HCT116 (cell line): ENCODE results near the gene CCDC63. TPM values are rescaled to one million over a fixed set of nuclear protein-coding genes. Genes with fewer than 3 reads are reported as not detected.

Experiments
- ATAC-seq: fragments of 200-7000 bp; cut with Tn5 transposase; 2 replicates; pipeline ENCODE4 v1.9.1; 2020; ENCODE audit warnings: mild to moderate bottlenecking, moderate library complexity
- BruUV-seq: library from RNA; stranded (reverse); fragments of 400-500 nt; replicated peaks from 2 replicates; lab custom pipeline; 2021; lab: Mats Ljungman, UMichigan
- CTCF ChIA-PET: fragments of 300-600 bp; sonication (Branson Sonifier 250); formaldehyde crosslinking; loops from one replicate; lab custom pipeline; 2021; ENCODE audit warnings: antibody characterized with exemption; lab: Charles Lee
- POLR2A ChIA-PET: fragments of 300-600, 350-600 bp; sonication (Branson Sonifier 250); formaldehyde crosslinking; loops from one replicate; lab custom pipeline; 2021; ENCODE audit warnings: antibody characterized with exemption; lab: Charles Lee
- RAD21 ChIA-PET, 2 experiments: fragments of 300-600 bp; sonication (Branson Sonifier 250); formaldehyde crosslinking; loops; one replicate each; lab custom pipeline; 2023; ENCODE audit warnings: low total read pairs in 2 of 2; ENCODE audit not compliant: uncharacterized antibody in 2 of 2, unreplicated experiment in 2 of 2, low non-redundant PET in 1 of 2; lab: Charles Lee
- DNase-seq: peaks from one replicate; pipeline ENCODE4 v3.0.0-alpha.2; 2010; ENCODE audit warnings: low read depth, low spot score
- H2AFZ ChIP-seq: fragments of 200-600 bp; shearing (Covaris generic), sonication (generic); 2 replicates; pipeline ENCODE4 v1.6.1; 2017; ENCODE audit warnings: low read depth, mixed run types, mixed read lengths, antibody characterized with exemption, low read length; ENCODE audit not compliant: poor library complexity, severe bottlenecking
- H3K27ac ChIP-seq: 2 replicates; pipeline ENCODE4 v1.5.1; 2012; ENCODE audit warnings: low read depth, low read length
- H3K27me3 ChIP-seq: fragments of 200-600 bp; sonication (generic); 2 replicates; pipeline ENCODE4 v1.6.1; 2016; ENCODE audit warnings: mixed run types, low read length, mixed read lengths; ENCODE audit not compliant: insufficient read depth
- H3K36me3 ChIP-seq, 2 experiments: fragments of 200-500 bp in 1 of 2; fragments of 200-600 bp in 1 of 2; sonication (Bioruptor generic) in 1 of 2; sonication (generic) in 1 of 2; 2 replicates each; pipeline versions ENCODE4 v1.5.1 to v1.6.1; 2014 to 2016; ENCODE audit warnings: low read length in 2 of 2, inconsistent platforms in 1 of 2, mixed read lengths in 1 of 2, mixed run types in 1 of 2; ENCODE audit not compliant: insufficient read depth in 2 of 2, control insufficient read depth in 1 of 2
- H3K4me1 ChIP-seq, 2 experiments: fragments of 200-600 bp in 1 of 2; sonication (generic) in 1 of 2; 2 replicates each; pipeline versions ENCODE4 v1.5.1 to v1.6.1; 2012 to 2017; ENCODE audit warnings: low read length in 2 of 2, inconsistent platforms in 1 of 2, mild to moderate bottlenecking in 1 of 2, mixed read lengths in 1 of 2, mixed run types in 1 of 2, moderate library complexity in 1 of 2; ENCODE audit not compliant: insufficient read depth in 2 of 2, control insufficient read depth in 1 of 2
- H3K4me2 ChIP-seq: fragments of 200-600 bp; sonication (generic); 2 replicates; pipeline ENCODE4 v1.6.1; 2017; ENCODE audit warnings: mixed run types, low read length, mixed read lengths
- H3K4me3 ChIP-seq, 2 experiments: fragments of 200-600 bp in 1 of 2; sonication (generic) in 1 of 2; replicated peaks in 1 of 2; 2 replicates each; pipeline ENCODE4 v1.5.1; 2011 to 2016; ENCODE audit warnings: low read length in 2 of 2, control low read depth in 1 of 2, low read depth in 1 of 2, mild to moderate bottlenecking in 1 of 2, mixed read lengths in 1 of 2, mixed run types in 1 of 2
- H3K79me2 ChIP-seq: fragments of 200-600 bp; sonication (generic); 2 replicates; pipeline ENCODE4 v1.6.1; 2017; ENCODE audit warnings: mild to moderate bottlenecking, mixed run types, low read length, moderate library complexity, mixed read lengths; ENCODE audit not compliant: insufficient read depth
- H3K9ac ChIP-seq: fragments of 200-600 bp; sonication (generic); 2 replicates; pipeline ENCODE4 v1.6.1; 2016; ENCODE audit warnings: low read length, mixed read lengths
- H3K9me2 ChIP-seq: fragments of 200-600 bp; sonication (generic), shearing (Covaris generic); 2 replicates; pipeline ENCODE4 v1.6.1; 2017; ENCODE audit warnings: mixed run types, mild to moderate bottlenecking, moderate library complexity; ENCODE audit not compliant: insufficient read depth
- H3K9me3 ChIP-seq, 2 experiments: fragments of 200-500 bp in 1 of 2; fragments of 200-600 bp in 1 of 2; sonication (Bioruptor generic) in 1 of 2; sonication (generic) in 1 of 2; 2 replicates each; pipeline ENCODE4 v1.6.1; 2014 to 2017; ENCODE audit warnings: low read length in 2 of 2, mixed read lengths in 2 of 2, inconsistent platforms in 1 of 2, low read depth in 1 of 2, mild to moderate bottlenecking in 1 of 2, mixed run types in 1 of 2, moderate library complexity in 1 of 2; ENCODE audit not compliant: control insufficient read depth in 1 of 2, insufficient read depth in 1 of 2
- H4K20me1 ChIP-seq: fragments of 200-600 bp; sonication (generic), shearing (Covaris generic); 2 replicates; pipeline ENCODE4 v1.6.1; 2017; ENCODE audit warnings: mixed run types, mild to moderate bottlenecking, moderate library complexity; ENCODE audit not compliant: insufficient read depth
- ATF3 ChIP-seq: IDR thresholded peaks from 2 replicates; pipeline ENCODE4 v1.6.1; 2012
- CEBPB ChIP-seq: IDR thresholded peaks from 2 replicates; pipeline ENCODE4 v1.6.1; 2012; ENCODE audit warnings: low read depth
- CTCF ChIP-seq, 3 experiments: fragments of 200-600 bp in 1 of 3; sonication (generic) in 1 of 3; IDR thresholded peaks in 2 of 3; conservative IDR thresholded peaks in 1 of 3; 2 replicates each; pipeline ENCODE4 v1.5.1; 2012 to 2017; ENCODE audit warnings: low read depth in 2 of 3, low read length in 2 of 3, antibody characterized with exemption in 1 of 3, borderline replicate concordance in 1 of 3, control low read depth in 1 of 3, mild to moderate bottlenecking in 1 of 3, mixed read lengths in 1 of 3, mixed run types in 1 of 3, moderate library complexity in 1 of 3; ENCODE audit not compliant: insufficient read depth in 1 of 3
- EGR1 ChIP-seq: IDR thresholded peaks from 2 replicates; pipeline ENCODE4 v1.6.1; 2012; ENCODE audit warnings: low read depth
- ELF1 ChIP-seq: IDR thresholded peaks from 2 replicates; pipeline ENCODE4 v1.6.1; 2012; ENCODE audit warnings: low read depth, borderline replicate concordance
- EZH2 ChIP-seq: fragments of 200-600 bp; sonication (generic); IDR thresholded peaks from 2 replicates; pipeline ENCODE4 v1.6.1; 2017; ENCODE audit warnings: antibody characterized with exemption, mixed run types
- EZH2phosphoT487 ChIP-seq: fragments of 200-600 bp; IDR thresholded peaks from 2 replicates; pipeline ENCODE4 v1.6.1; 2018; ENCODE audit warnings: antibody characterized with exemption, borderline replicate concordance
- JUND ChIP-seq: IDR thresholded peaks from 2 replicates; pipeline ENCODE4 v1.6.1; 2012
- MAX ChIP-seq: IDR thresholded peaks from 2 replicates; pipeline ENCODE4 v1.6.1; 2012
- POLR2A ChIP-seq: IDR thresholded peaks from 2 replicates; pipeline ENCODE4 v1.7.0; 2011; ENCODE audit warnings: borderline replicate concordance; ENCODE audit not compliant: insufficient read depth, insufficient read length; ENCODE audit errors: extremely low read depth
- POLR2AphosphoS5 ChIP-seq: IDR thresholded peaks from 2 replicates; pipeline ENCODE4 v1.6.1; 2011; ENCODE audit warnings: mild to moderate bottlenecking, low read depth, low read length, moderate library complexity
- RAD21 ChIP-seq: IDR thresholded peaks from 2 replicates; pipeline ENCODE4 v1.6.1; 2012; ENCODE audit warnings: low read depth, mild to moderate bottlenecking
- SP1 ChIP-seq: IDR thresholded peaks from 2 replicates; pipeline ENCODE4 v1.6.1; 2012; ENCODE audit warnings: low read depth
- SRF ChIP-seq: IDR thresholded peaks from 2 replicates; pipeline ENCODE4 v1.6.1; 2012; ENCODE audit warnings: low read depth
- YY1 ChIP-seq: IDR thresholded peaks from 2 replicates; pipeline ENCODE4 v1.6.1; 2011; ENCODE audit warnings: low read length, low read depth, moderate library complexity, mild to moderate bottlenecking; ENCODE audit not compliant: insufficient replicate concordance; ENCODE audit errors: extremely low read depth
- ZFX ChIP-seq: fragments of 450-650 bp; IDR thresholded peaks from 2 replicates; pipeline ENCODE4 v1.6.1; 2017
- ZNF274 ChIP-seq: fragments of 200-500 bp; sonication (Bioruptor generic); IDR thresholded peaks from 2 replicates; pipeline ENCODE4 v1.6.1; 2014; ENCODE audit warnings: mild to moderate bottlenecking, low read depth, low read length, inconsistent platforms
- intact Hi-C: fragments of 100-400 bp; cut with micrococcal nuclease; formaldehyde crosslinking; loops from 2 replicates; pipeline ENCODE4 v1.10.0; 2022
- total RNA-seq: library from RNA; stranded (reverse); gene quantifications from one replicate; pipeline ENCODE4 v1.2.1, GENCODE V29; 2021; ENCODE audit not compliant: unreplicated experiment
- TF ChIP-seq, protein P1 (sequence below): IDR thresholded peaks from 2 replicates; pipeline ENCODE4 v1.6.1; 2011; ENCODE audit warnings: mild to moderate bottlenecking, low read length, moderate library complexity; ENCODE audit not compliant: insufficient replicate concordance; ENCODE audit errors: extremely low read depth
- TF ChIP-seq, protein P2 (sequence below): IDR thresholded peaks from 2 replicates; pipeline ENCODE4 v1.6.1; 2012; ENCODE audit warnings: low read depth

Gene CCDC63
- total RNA-seq, 1 experiment from 2014 or later, result 0.47 TPM

DNA sequence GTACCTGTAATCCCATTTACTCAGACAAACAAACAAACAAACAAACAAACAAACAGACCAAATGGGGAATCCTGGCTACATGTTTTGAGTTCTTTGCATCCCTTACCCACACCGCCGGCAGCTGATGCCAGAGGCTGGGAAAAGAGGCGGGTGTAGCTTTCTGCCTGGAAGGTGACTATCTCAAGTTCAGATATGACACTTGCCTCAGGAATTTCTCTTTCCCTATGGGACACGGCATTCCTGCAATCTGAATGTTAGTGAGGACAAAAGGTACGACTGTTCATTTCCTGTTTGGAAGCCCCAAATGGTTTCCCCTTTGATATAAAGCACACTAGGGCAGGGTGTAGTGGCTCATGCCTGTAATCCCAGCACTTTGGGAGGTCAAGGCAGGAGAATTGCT, 70.7 kb downstream of the CCDC63 start (continued):
- peak; percentile 65 for TF ChIP-seq SP1
- TF ChIP-seq ELF1, result no peak

- Histone ChIP-seq H3K9ac (peak overlapping the region; percentile 61), H3K9me3 (no peaks in the 10 kb centered on the region), H3K27ac (peak overlapping the region; percentile 57; the same call in 1 of the 2 replicates), H3K36me3 (no peaks in the 10 kb centered on the region), H3K79me2 (no peaks in the 10 kb centered on the region), H3K4me1 (peaks cover 19 to 57% of the 10 kb centered on the region in 2 experiments), H2AFZ (peak overlapping the region; percentile 55), H3K4me3 (peak overlapping the region; percentile 9 to 46), H3K9me2 (no peaks in the 10 kb centered on the region), H3K4me2 (peak overlapping the region; percentile 81), H3K27me3 (no peaks in the 10 kb centered on the region), H4K20me1 (no peaks in the 10 kb centered on the region)
- intact Hi-C loops, result no loop called here
- RAD21 ChIA-PET, result no interaction called here
- DNase-seq, result no peak
- CTCF ChIA-PET, result interaction anchor here (1.2 kb wide), 1 partner anchor 24 kb away, joined by 3 read pairs; no protein-coding TSS in a partner anchor
- POLR2A ChIA-PET, result no interaction called here
- TF ChIP-seq POLR2AphosphoS5 (no peak), CEBPB (no peak), ATF3 (no peak), EZH2 (no peak), RAD21 (no peak), CTCF (IDR thresholded peaks at IDR 0.05 in 2 of 3, conservative IDR thresholded peaks at IDR 0.05 in 1 of 3; ENCODE audit: borderline replicate concordance in 1 of 3, insufficient read depth in 1 of 3, low read depth in 2 of 3, low read length in 2 of 3) (no peak), POLR2A (no peak), YY1 (no peak), JUND (no peak), EGR1 (no peak), MAX (no peak), SRF (no peak), SP1 (no peak), ZFX (no peak), ELF1 (no peak), EZH2phosphoT487 (no peak), ZNF274 (no peak)
- TF ChIP-seq, protein P1, sequence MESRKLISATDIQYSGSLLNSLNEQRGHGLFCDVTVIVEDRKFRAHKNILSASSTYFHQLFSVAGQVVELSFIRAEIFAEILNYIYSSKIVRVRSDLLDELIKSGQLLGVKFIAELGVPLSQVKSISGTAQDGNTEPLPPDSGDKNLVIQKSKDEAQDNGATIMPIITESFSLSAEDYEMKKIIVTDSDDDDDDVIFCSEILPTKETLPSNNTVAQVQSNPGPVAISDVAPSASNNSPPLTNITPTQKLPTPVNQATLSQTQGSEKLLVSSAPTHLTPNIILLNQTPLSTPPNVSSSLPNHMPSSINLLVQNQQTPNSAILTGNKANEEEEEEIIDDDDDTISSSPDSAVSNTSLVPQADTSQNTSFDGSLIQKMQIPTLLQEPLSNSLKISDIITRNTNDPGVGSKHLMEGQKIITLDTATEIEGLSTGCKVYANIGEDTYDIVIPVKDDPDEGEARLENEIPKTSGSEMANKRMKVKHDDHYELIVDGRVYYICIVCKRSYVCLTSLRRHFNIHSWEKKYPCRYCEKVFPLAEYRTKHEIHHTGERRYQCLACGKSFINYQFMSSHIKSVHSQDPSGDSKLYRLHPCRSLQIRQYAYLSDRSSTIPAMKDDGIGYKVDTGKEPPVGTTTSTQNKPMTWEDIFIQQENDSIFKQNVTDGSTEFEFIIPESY, result no peak
- TF ChIP-seq, protein P2, sequence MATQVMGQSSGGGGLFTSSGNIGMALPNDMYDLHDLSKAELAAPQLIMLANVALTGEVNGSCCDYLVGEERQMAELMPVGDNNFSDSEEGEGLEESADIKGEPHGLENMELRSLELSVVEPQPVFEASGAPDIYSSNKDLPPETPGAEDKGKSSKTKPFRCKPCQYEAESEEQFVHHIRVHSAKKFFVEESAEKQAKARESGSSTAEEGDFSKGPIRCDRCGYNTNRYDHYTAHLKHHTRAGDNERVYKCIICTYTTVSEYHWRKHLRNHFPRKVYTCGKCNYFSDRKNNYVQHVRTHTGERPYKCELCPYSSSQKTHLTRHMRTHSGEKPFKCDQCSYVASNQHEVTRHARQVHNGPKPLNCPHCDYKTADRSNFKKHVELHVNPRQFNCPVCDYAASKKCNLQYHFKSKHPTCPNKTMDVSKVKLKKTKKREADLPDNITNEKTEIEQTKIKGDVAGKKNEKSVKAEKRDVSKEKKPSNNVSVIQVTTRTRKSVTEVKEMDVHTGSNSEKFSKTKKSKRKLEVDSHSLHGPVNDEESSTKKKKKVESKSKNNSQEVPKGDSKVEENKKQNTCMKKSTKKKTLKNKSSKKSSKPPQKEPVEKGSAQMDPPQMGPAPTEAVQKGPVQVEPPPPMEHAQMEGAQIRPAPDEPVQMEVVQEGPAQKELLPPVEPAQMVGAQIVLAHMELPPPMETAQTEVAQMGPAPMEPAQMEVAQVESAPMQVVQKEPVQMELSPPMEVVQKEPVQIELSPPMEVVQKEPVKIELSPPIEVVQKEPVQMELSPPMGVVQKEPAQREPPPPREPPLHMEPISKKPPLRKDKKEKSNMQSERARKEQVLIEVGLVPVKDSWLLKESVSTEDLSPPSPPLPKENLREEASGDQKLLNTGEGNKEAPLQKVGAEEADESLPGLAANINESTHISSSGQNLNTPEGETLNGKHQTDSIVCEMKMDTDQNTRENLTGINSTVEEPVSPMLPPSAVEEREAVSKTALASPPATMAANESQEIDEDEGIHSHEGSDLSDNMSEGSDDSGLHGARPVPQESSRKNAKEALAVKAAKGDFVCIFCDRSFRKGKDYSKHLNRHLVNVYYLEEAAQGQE, result no peak
- no TSS peak for BruUV-seq
- ATAC-seq, result peak; percentile 62
Measured at GRCh38 chr12:110917961-110918360, 71.2 kb downstream of the CCDC63 start.
